Stimulated activated CD4-positive, alpha-beta T cell treated with anti-CD3 and anti-CD28 coated beads, Interleukin-2, amount 100 ng/mL, for 4 hours (primary cell): ENCODE results near the gene MIB1.

Source experiments
- DNase-seq: peaks from one replicate; pipeline ENCODE4 v3.0.0-alpha.2; 2020; ENCODE audit warnings: low read depth

Gene MIB1

GRCh38 chr18:21815101-21815500 is 74.5 kb downstream of the MIB1 start:
- no peak for DNase-seq

- no peak for DNase-seq
Measured at GRCh38 chr18:21820033-21820810, 79.6 kb downstream of the MIB1 start.

GRCh38 chr18:21820811-21821143 is 80.2 kb downstream of the MIB1 start:
- DNase-seq: no peak

GRCh38 chr18:21823848-21824247 is 83.3 kb downstream of the MIB1 start:
- no peak for DNase-seq

GRCh38 chr18:21826196-21826595 is 85.6 kb downstream of the MIB1 start:
- DNase-seq: no peak

- DNase-seq: no peak
Measured at GRCh38 chr18:21826641-21827302, 86.2 kb downstream of the MIB1 start.

GRCh38 chr18:21830532-21830931 is 89.9 kb downstream of the MIB1 start:
- DNase-seq: no peak

- DNase-seq: no peak
Measured at GRCh38 chr18:21831413-21831831, 90.8 kb downstream of the MIB1 start.

- no peak for DNase-seq
Measured at GRCh38 chr18:21833604-21834298, 93.2 kb downstream of the MIB1 start.

GRCh38 chr18:21834299-21834660 is 93.7 kb downstream of the MIB1 start:
- no peak for DNase-seq

GRCh38 chr18:21841570-21841969 is 101.0 kb downstream of the MIB1 start:
- DNase-seq: no peak

GRCh38 chr18:21843341-21843740 is 102.7 kb downstream of the MIB1 start:
- no peak for DNase-seq

GRCh38 chr18:21851327-21851961 is 110.9 kb downstream of the MIB1 start:
- DNase-seq: no peak

- no peak for DNase-seq
Measured at GRCh38 chr18:21853016-21853415, 112.4 kb downstream of the MIB1 start.

- no peak for DNase-seq
Measured at GRCh38 chr18:21853775-21854552, 113.4 kb downstream of the MIB1 start.

GRCh38 chr18:21855432-21855831 is 114.8 kb downstream of the MIB1 start:
- DNase-seq: no peak

GRCh38 chr18:21857871-21858270 is 117.3 kb downstream of the MIB1 start:
- no peak for DNase-seq

GRCh38 chr18:21858544-21858943 is 118.0 kb downstream of the MIB1 start:
- no peak for DNase-seq

GRCh38 chr18:21864386-21864785 is 123.8 kb downstream of the MIB1 start:
- no peak for DNase-seq

GRCh38 chr18:21865043-21865442 is 124.5 kb downstream of the MIB1 start:
- no peak for DNase-seq

GRCh38 chr18:21868770-21869169 is 128.2 kb downstream of the MIB1 start:
- no peak for DNase-seq

GRCh38 chr18:21889570-21889969 is 149.0 kb downstream of the MIB1 start:
- DNase-seq: no peak
